ENCODE data around the gene NFKBIE.

Gene NFKBIE

DNA sequence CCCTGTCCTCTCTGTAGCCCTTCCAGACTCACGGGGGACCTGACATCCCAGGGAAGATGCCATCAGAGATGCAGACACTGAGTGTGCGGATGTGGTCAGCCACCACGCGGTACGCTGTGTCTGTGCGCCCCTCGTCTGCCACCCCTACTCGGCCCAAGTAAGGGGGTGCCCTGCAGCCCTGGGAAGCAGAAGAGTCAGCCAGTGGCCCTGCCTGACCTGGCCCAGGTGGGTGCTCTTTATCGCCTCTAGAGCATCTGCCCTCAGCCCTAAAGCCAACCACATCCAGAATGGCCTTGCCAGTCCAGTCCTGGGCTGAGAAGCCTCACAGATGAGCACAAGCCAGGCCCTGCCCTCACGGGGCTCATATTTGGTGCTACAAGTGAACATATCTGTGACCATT is 41.9 kb upstream of the NFKBIE start:
- no peaks in the 10 kb centered on the region for H3K9me3 ChIP-seq (ENCODE audit: low read depth, low read length)
- peaks cover 64% of the 10 kb centered on the region for H3K36me3 ChIP-seq (ENCODE audit: insufficient read depth, low read length)
- no peak for TF ChIP-seq EZH2 (IDR thresholded peaks at IDR 0.05)
- no peak for TF ChIP-seq POLR2AphosphoS5 (IDR thresholded peaks at IDR 0.05; ENCODE audit: borderline replicate concordance, low read depth, low read length)
- no peak for TF ChIP-seq FOXP2 (optimal IDR thresholded peaks at IDR 0.05; ENCODE audit: control extremely low read depth, extremely low read length, insufficient read depth)
- DNase-seq (ENCODE audit: low read depth, low spot score), result no peak
- no peak overlapping the region for H3K9ac ChIP-seq (ENCODE audit: insufficient read length)
- H3K4me3 ChIP-seq, result no peak overlapping the region
- H3K27ac ChIP-seq, result no peak overlapping the region

- H3K9ac ChIP-seq (ENCODE audit: insufficient read length), result no peak overlapping the region
- H3K36me3 ChIP-seq (ENCODE audit: insufficient read depth, low read length), result peaks cover 65% of the 10 kb centered on the region
- H3K4me3 ChIP-seq, result no peak overlapping the region
- no peak for DNase-seq (ENCODE audit: low read depth, low spot score)
- no peak overlapping the region for H3K27ac ChIP-seq
- no peaks in the 10 kb centered on the region for H3K9me3 ChIP-seq (ENCODE audit: low read depth, low read length)
- TF ChIP-seq EZH2 (IDR thresholded peaks at IDR 0.05), result no peak
- TF ChIP-seq FOXP2 (optimal IDR thresholded peaks at IDR 0.05; ENCODE audit: control extremely low read depth, extremely low read length, insufficient read depth), result no peak
- TF ChIP-seq POLR2AphosphoS5 (IDR thresholded peaks at IDR 0.05; ENCODE audit: borderline replicate concordance, low read depth, low read length), result no peak
Measured at GRCh38 chr6:44306710-44307109, 41.4 kb upstream of the NFKBIE start.

DNA sequence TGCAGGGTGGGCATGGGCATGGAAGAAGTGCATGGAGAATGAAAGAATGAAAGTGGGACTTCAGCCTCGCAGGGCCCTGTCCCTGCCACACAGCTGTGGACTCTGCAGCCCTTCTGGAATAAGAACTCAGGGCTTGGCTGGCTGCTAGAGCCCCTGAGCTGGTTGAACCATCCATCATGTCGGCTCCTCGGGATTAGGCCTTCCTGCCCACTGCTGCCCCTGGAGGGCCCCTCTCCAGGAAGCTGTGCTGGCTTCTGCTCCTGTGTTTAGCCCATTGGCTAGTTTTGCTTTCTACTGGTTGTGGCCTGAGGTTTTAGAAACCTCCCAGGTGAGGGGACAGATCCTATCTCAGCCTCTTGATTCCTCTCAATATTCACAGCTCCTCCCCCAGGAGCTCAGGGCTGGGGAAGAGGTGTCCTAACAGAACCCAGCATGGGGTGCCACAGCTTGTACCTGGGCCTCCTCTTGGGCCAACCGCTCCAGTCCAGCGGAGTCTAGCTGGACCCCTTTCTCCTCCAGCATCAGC is 39.9 kb upstream of the NFKBIE start:
- Histone ChIP-seq H3K27ac (no peak overlapping the region), H3K4me3 (no peak overlapping the region), H3K36me3 (ENCODE audit: insufficient read depth, low read length) (peaks cover 59% of the 10 kb centered on the region), H3K9me3 (ENCODE audit: low read depth, low read length) (no peaks in the 10 kb centered on the region), H3K9ac (ENCODE audit: insufficient read length) (no peak overlapping the region)
- no peak for DNase-seq (ENCODE audit: low read depth, low spot score)
- TF ChIP-seq EZH2 (IDR thresholded peaks at IDR 0.05) (no peak), POLR2AphosphoS5 (IDR thresholded peaks at IDR 0.05; ENCODE audit: borderline replicate concordance, low read depth, low read length) (no peak), FOXP2 (optimal IDR thresholded peaks at IDR 0.05; ENCODE audit: control extremely low read depth, extremely low read length, insufficient read depth) (no peak)

DNA sequence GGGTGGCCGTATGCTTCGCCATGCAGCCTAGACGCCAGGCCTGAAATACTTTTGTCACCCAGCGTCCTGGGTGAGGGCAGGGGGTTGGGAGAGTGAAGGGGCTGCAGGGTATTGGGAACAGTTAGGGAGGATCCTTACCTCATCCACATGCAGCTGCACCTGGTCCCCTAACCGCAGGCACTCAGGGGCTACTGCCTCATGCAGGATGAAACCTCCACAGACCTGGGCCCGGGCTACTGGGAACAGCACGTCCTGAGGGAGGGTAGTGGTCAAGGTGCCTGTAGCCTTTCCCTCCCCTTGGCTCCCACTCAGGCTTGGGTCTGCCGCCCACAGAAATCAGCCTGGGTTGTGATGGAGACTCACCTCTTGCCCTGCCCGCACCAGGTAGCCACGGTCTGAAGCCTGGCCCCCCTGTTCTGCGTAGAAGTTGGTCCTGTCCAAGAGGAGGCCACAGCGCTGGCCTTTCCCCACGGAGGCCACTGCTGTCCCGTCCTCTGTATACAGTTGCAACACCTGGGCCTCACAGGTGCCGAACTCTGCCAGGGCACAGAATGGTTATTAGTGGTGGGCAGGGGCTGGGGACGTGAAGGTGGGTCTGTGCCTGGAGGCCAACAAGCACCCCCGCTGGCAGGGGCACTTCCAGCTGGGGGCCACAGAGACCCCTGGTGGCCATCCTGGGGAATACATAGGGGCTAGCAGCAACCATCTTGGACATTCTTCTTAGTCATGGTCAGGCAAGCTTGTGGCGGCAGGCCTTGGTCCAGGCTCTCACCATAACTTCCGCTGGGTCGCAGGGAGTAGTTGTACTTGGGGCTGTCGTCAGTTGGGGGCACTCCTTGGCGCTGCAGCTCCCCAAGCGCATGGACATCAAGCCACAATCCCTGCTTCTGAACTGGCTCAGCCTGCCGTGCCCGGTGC is 39.2 kb upstream of the NFKBIE start:
- Histone ChIP-seq H3K36me3 (ENCODE audit: insufficient read depth, low read length) (peaks cover 54% of the 10 kb centered on the region), H3K27ac (no peak overlapping the region), H3K9ac (ENCODE audit: insufficient read length) (no peak overlapping the region), H3K9me3 (ENCODE audit: low read depth, low read length) (no peaks in the 10 kb centered on the region), H3K4me3 (no peak overlapping the region)
- TF ChIP-seq POLR2AphosphoS5 (IDR thresholded peaks at IDR 0.05; ENCODE audit: borderline replicate concordance, low read depth, low read length) (no peak), EZH2 (IDR thresholded peaks at IDR 0.05) (no peak), FOXP2 (optimal IDR thresholded peaks at IDR 0.05; ENCODE audit: control extremely low read depth, extremely low read length, insufficient read depth) (no peak)
- no peak for DNase-seq (ENCODE audit: low read depth, low spot score)

- Histone ChIP-seq H3K9me3 (ENCODE audit: low read depth, low read length) (no peaks in the 10 kb centered on the region), H3K9ac (ENCODE audit: insufficient read length) (no peak overlapping the region), H3K4me3 (no peak overlapping the region), H3K36me3 (ENCODE audit: insufficient read depth, low read length) (peaks cover 47% of the 10 kb centered on the region; the same call in 1 of the 2 replicates), H3K27ac (no peak overlapping the region)
- no peak for DNase-seq (ENCODE audit: low read depth, low spot score)
- TF ChIP-seq POLR2AphosphoS5 (IDR thresholded peaks at IDR 0.05; ENCODE audit: borderline replicate concordance, low read depth, low read length), result no peak
- TF ChIP-seq EZH2 (IDR thresholded peaks at IDR 0.05), result no peak
- TF ChIP-seq FOXP2 (optimal IDR thresholded peaks at IDR 0.05; ENCODE audit: control extremely low read depth, extremely low read length, insufficient read depth), result no peak
Measured at GRCh38 chr6:44303842-44304241, 38.5 kb upstream of the NFKBIE start.

- Histone ChIP-seq H3K27ac (no peak overlapping the region), H3K4me3 (no peak overlapping the region), H3K9me3 (ENCODE audit: low read depth, low read length) (no peaks in the 10 kb centered on the region), H3K36me3 (ENCODE audit: insufficient read depth, low read length) (peaks cover 47% of the 10 kb centered on the region; the same call in 1 of the 2 replicates), H3K9ac (ENCODE audit: insufficient read length) (no peak overlapping the region)
- no peak for DNase-seq (ENCODE audit: low read depth, low spot score)
- TF ChIP-seq EZH2 (IDR thresholded peaks at IDR 0.05) (no peak), POLR2AphosphoS5 (IDR thresholded peaks at IDR 0.05; ENCODE audit: borderline replicate concordance, low read depth, low read length) (no peak), FOXP2 (optimal IDR thresholded peaks at IDR 0.05; ENCODE audit: control extremely low read depth, extremely low read length, insufficient read depth) (no peak)
Measured at GRCh38 chr6:44302856-44303255, 37.5 kb upstream of the NFKBIE start.

GRCh38 chr6:44301782-44302564 is 36.6 kb upstream of the NFKBIE start:
- TF ChIP-seq POLR2AphosphoS5 (IDR thresholded peaks at IDR 0.05; ENCODE audit: borderline replicate concordance, low read depth, low read length) (no peak), FOXP2 (optimal IDR thresholded peaks at IDR 0.05; ENCODE audit: control extremely low read depth, extremely low read length, insufficient read depth) (no peak), EZH2 (IDR thresholded peaks at IDR 0.05) (no peak)
- no peak for DNase-seq (ENCODE audit: low read depth, low spot score)
- no peak overlapping the region for H3K27ac ChIP-seq
- H3K9me3 ChIP-seq (ENCODE audit: low read depth, low read length), result no peaks in the 10 kb centered on the region
- H3K4me3 ChIP-seq, result no peak overlapping the region
- H3K9ac ChIP-seq (ENCODE audit: insufficient read length), result no peak overlapping the region
- H3K36me3 ChIP-seq (ENCODE audit: insufficient read depth, low read length), result peaks cover 44% of the 10 kb centered on the region; the same call in 1 of the 2 replicates

- no peak for DNase-seq (ENCODE audit: low read depth, low spot score)
- H3K27ac ChIP-seq, result no peak overlapping the region
- H3K4me3 ChIP-seq, result no peak overlapping the region
- TF ChIP-seq EZH2 (IDR thresholded peaks at IDR 0.05) (no peak), FOXP2 (optimal IDR thresholded peaks at IDR 0.05; ENCODE audit: control extremely low read depth, extremely low read length, insufficient read depth) (no peak), POLR2AphosphoS5 (IDR thresholded peaks at IDR 0.05; ENCODE audit: borderline replicate concordance, low read depth, low read length) (no peak)
- H3K9me3 ChIP-seq (ENCODE audit: low read depth, low read length), result no peaks in the 10 kb centered on the region
- H3K9ac ChIP-seq (ENCODE audit: insufficient read length), result no peak overlapping the region
- peaks cover 44% of the 10 kb centered on the region; the same call in 1 of the 2 replicates for H3K36me3 ChIP-seq (ENCODE audit: insufficient read depth, low read length)
Measured at GRCh38 chr6:44301106-44301505, 35.8 kb upstream of the NFKBIE start.

All from SK-N-MC (cell line).